Stomach (tissue), 9 donors: ENCODE results near the gene ATOH8. TPM values are rescaled to one million over a fixed set of nuclear protein-coding genes. Genes with fewer than 3 reads are reported as not detected.

Source experiments
- DNase-seq, 2 donors: peaks; one replicate each; pipeline versions ENCODE4 v3.0.0 to v3.0.0-alpha.2; 2013 to 2019
- H3K27ac ChIP-seq, 5 donors: fragments of 200-600 bp in 4 of 5; sonication (generic) in 4 of 5; one replicate each; pipeline ENCODE4 v1.5.1; 2013 to 2019; ENCODE audit warnings: mild to moderate bottlenecking in 1 of 5, moderate library complexity in 1 of 5
- H3K27me3 ChIP-seq, 3 donors: fragments of 200-600 bp; sonication (generic); one replicate each; pipeline ENCODE4 v1.5.1; 2017 to 2019; ENCODE audit warnings: mixed run types in 1 of 3
- H3K36me3 ChIP-seq, 4 donors: fragments of 200-600 bp; sonication (generic); 1 replicate in 3 of 4; 2 replicates in 1 of 4; pipeline ENCODE4 v1.5.1; 2016 to 2019
- H3K4me1 ChIP-seq, 4 donors: fragments of 200-600 bp; sonication (generic); one replicate each; pipeline ENCODE4 v1.5.1; 2016 to 2019
- H3K4me3 ChIP-seq, 4 donors: fragments of 200-600 bp; sonication (generic) in 3 of 4; one replicate each; pipeline ENCODE4 v1.5.1; 2016 to 2019; ENCODE audit warnings: mild to moderate bottlenecking in 1 of 4
- H3K9me3 ChIP-seq, 4 donors: fragments of 200-600 bp; sonication (generic); one replicate each; pipeline ENCODE4 v1.5.1; 2016 to 2019
- CTCF ChIP-seq, 7 experiments: fragments of 450-650 bp in 4 of 7; fragments of 200-600 bp in 3 of 7; sonication (generic) in 3 of 7; IDR thresholded peaks; one replicate each; pipeline ENCODE4 v1.5.1; 2016 to 2019; ENCODE audit warnings: antibody characterized with exemption in 7 of 7, control low read depth in 2 of 7, mild to moderate bottlenecking in 1 of 7
- EP300 ChIP-seq: sonication (generic); formaldehyde crosslinking; IDR thresholded peaks from one replicate; pipeline ENCODE4 v1.6.1; 2017; ENCODE audit warnings: antibody characterized with exemption
- POLR2A ChIP-seq, 4 donors: fragments of 450-650 bp; IDR thresholded peaks; one replicate each; pipeline ENCODE4 v1.6.1; 2016; ENCODE audit warnings: antibody characterized with exemption in 4 of 4, control low read depth in 2 of 4, mild to moderate bottlenecking in 1 of 4, moderate library complexity in 1 of 4
- POLR2AphosphoS5 ChIP-seq, 3 donors: sonication (generic); formaldehyde crosslinking; IDR thresholded peaks; one replicate each; pipeline ENCODE4 v1.6.1; 2016; ENCODE audit warnings: antibody characterized with exemption in 3 of 3
- WGBS, 5 donors: extraction: QIAGEN DNeasy Blood & Tissue Kit in 3 of 5; methylation state at CpG; one replicate each; pipeline versions ENCODE4 v1.1.5 to v1.1.7; 2013 to 2018; 5-methylcytosine and 5-hydroxymethylcytosine counted together
- intact Hi-C: fragments of 100-400 bp; cut with DNase I; formaldehyde crosslinking; loops from one replicate; pipeline ENCODE4 v1.15.1; 2023; ENCODE audit warnings: low total_unique reads
- polyA plus RNA-seq, 3 donors: library from polyadenylated mRNA; stranded (reverse); fragments of 200-250 nt; gene quantifications; one replicate each; pipeline ENCODE4 v1.2.3, GENCODE V29; 2013
- total RNA-seq, 5 donors: library from RNA; depleted of rRNA; stranded (reverse); fragments of >200 nt; gene quantifications; one replicate each; pipeline versions ENCODE4 v1.1.0 to v1.2.3, GENCODE V29; 2014 to 2016
- donor health status: healthy with polysubstance abuse.
- donor health status: Bipolar disorder and iron deficiency.
- donor health status: healthy.

The ATOH8 gene
- total and polyA plus RNA-seq, 8 donors, result 2.3 to 23.2 (median 13.3) TPM

GRCh38 chr2:85794491-85795121, 40.8 kb downstream of the ATOH8 start:
- TF ChIP-seq CTCF (IDR thresholded peaks at IDR 0.05), result no peak
- TF ChIP-seq POLR2A (IDR thresholded peaks at IDR 0.05), result no peak
- no peak for TF ChIP-seq POLR2AphosphoS5 (IDR thresholded peaks at IDR 0.05)
- no peak for TF ChIP-seq EP300
- Histone ChIP-seq H3K4me1 (peaks cover 40 to 67% (median 57%) of the 10 kb centered on the region in 4 donors), H3K27me3 (peaks cover 0 to 7% (median 0%) of the 10 kb centered on the region in 3 donors), H3K36me3 (no peaks in the 10 kb centered on the region), H3K9me3 (no peaks in the 10 kb centered on the region), H3K27ac (peak overlapping the region in 3 of 5 donors; percentile 4 to 71 (median 63)), H3K4me3 (no peak overlapping the region)
- intact Hi-C loops, result no loop called here
- 59 to 78% (median 66%) methylated on average over 4 to 14 of the region's 14 CpGs for WGBS, 5 donors
- peak in 1 of 2 donors; percentile 54 for DNase-seq

GRCh38 chr2:85795331-85796045, 41.7 kb downstream of the ATOH8 start:
- peaks cover 0 to 7% (median 0%) of the 10 kb centered on the region in 3 donors for H3K27me3 ChIP-seq
- H3K4me3 ChIP-seq, result no peak overlapping the region
- H3K4me1 ChIP-seq, result peaks cover 37 to 67% (median 54%) of the 10 kb centered on the region in 4 donors
- no peaks in the 10 kb centered on the region for H3K9me3 ChIP-seq
- peak overlapping the region in 3 of 5 donors; percentile 30 to 71 (median 63) for H3K27ac ChIP-seq
- DNase-seq, result no peak
- no peaks in the 10 kb centered on the region for H3K36me3 ChIP-seq
- WGBS, 5 donors, result 80 to 87% (median 85%) methylated on average over 19 to 20 of the region's 20 CpGs
- TF ChIP-seq CTCF (IDR thresholded peaks at IDR 0.05), result no peak
- TF ChIP-seq EP300, result no peak
- no peak for TF ChIP-seq POLR2AphosphoS5 (IDR thresholded peaks at IDR 0.05)
- TF ChIP-seq POLR2A (IDR thresholded peaks at IDR 0.05), result no peak
- intact Hi-C loops, result no loop called here

- H3K27ac ChIP-seq, result peak overlapping the region in 3 of 5 donors; percentile 30 to 71 (median 63)
- no peak for DNase-seq
- H3K4me1 ChIP-seq, result peaks cover 32 to 63% (median 52%) of the 10 kb centered on the region in 4 donors
- H3K36me3 ChIP-seq, result no peaks in the 10 kb centered on the region
- peaks cover 0 to 2% (median under 1%) of the 10 kb centered on the region in 4 donors for H3K9me3 ChIP-seq
- 66 to 88% (median 79%) methylated on average over 6 of the region's 6 CpGs for WGBS, 5 donors
- peaks cover 0 to 7% (median 0%) of the 10 kb centered on the region in 3 donors for H3K27me3 ChIP-seq
- no peak overlapping the region for H3K4me3 ChIP-seq
- intact Hi-C loops, result no loop called here
- TF ChIP-seq POLR2A (IDR thresholded peaks at IDR 0.05), result no peak
- TF ChIP-seq POLR2AphosphoS5 (IDR thresholded peaks at IDR 0.05), result no peak
- no peak for TF ChIP-seq EP300
- TF ChIP-seq CTCF (IDR thresholded peaks at IDR 0.05), result no peak
Observed at GRCh38 chr2:85796046-85796340, 42.2 kb downstream of the ATOH8 start.

DNA sequence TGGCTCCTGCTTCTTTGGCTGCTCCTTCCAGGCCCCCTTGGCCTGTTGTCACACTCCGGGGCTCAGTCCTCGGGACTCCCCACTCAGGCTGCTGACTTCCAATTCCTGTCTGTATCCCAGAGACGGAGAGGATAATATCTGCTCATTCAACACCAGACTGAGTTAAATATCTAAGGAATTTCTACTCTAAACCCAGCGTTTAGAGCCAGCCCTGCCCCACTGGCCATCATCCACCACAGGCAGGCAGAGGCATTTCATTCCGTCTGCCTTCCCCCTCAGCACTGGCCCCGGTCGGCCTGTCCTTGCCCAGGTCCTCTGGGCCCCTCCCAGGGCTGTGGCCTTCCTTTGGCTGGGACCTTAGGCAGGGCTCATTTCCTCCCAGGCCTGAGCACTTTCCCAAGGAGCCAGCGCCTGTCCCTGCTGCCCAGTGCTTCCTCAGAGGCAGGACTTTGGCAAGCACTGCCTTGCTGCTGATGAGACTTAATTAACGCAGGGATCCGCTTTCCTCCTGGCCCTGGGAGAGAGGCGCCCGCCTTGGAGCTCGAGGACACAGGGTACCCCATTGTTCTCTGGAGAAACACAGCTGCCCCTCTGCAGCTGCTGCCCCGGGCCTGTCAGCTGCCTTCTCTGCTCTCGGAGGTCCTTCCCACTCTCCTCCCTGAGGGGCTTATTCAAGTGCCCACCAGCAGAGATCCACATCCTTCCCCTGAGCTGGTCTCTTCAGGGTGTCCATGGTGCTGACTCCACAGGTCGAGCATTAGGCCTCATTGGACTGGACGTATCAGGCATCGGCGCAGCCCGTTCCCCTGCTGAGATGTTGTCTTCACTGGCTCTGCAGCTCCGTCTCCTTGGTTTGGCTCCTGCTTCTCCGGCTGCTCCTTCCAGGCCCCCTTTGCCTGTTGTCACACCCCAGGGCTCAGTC, 42.8 kb downstream of the ATOH8 start:
- Histone ChIP-seq H3K4me1 (peaks cover 32 to 60% (median 51%) of the 10 kb centered on the region in 4 donors), H3K9me3 (peaks cover 0 to 7% (median 3%) of the 10 kb centered on the region in 4 donors), H3K27ac (peak overlapping the region in 3 of 5 donors; percentile 30 to 71 (median 63)), H3K4me3 (no peak overlapping the region), H3K36me3 (no peaks in the 10 kb centered on the region), H3K27me3 (peaks cover 0 to 7% (median 0%) of the 10 kb centered on the region in 3 donors)
- peak in 1 of 2 donors; percentile 56 for DNase-seq
- WGBS, 5 donors, result 71 to 85% (median 78%) methylated on average over 22 of the region's 22 CpGs
- TF ChIP-seq POLR2A (IDR thresholded peaks at IDR 0.05) (no peak), EP300 (no peak), CTCF (IDR thresholded peaks at IDR 0.05) (no peak), POLR2AphosphoS5 (IDR thresholded peaks at IDR 0.05) (no peak)
- intact Hi-C loops, result no loop called here
